Muscle of back (tissue), 11 donors: Measurements from ENCODE around the gene CPNE1. TPM values are rescaled to one million over a fixed set of nuclear protein-coding genes. Genes with fewer than 3 reads are reported as not detected.

Experiments used
- DNase-seq, 3 donors: peaks; one replicate each; pipeline versions ENCODE4 v3.0.0 to v3.0.0-alpha.2; 2013
- polyA plus RNA-seq, 10 donors: library from polyadenylated mRNA; unstranded; fragments of 120-200 nt; gene quantifications; one replicate each; pipeline ENCODE4 v1.2.1, GENCODE V29; 2013; ENCODE audit not compliant: insufficient read length in 10 of 10

CPNE1 gene
- polyA plus RNA-seq, 10 donors, result 82.4 to 165 (median 131) TPM

- DNase-seq, result no peak
Observed at GRCh38 chr20:35621560-35621946, 43.1 kb downstream of the CPNE1 start.

GRCh38 chr20:35620818-35621559 lies 43.7 kb downstream of the CPNE1 start:
- DNase-seq, result no peak

GRCh38 chr20:35619196-35620095 lies 45.3 kb downstream of the CPNE1 start:
- DNase-seq, result peak; percentile 76 to 96 (median 88)

GRCh38 chr20:35618263-35619131 lies 46.2 kb downstream of the CPNE1 start:
- peak in 1 of 3 donors; percentile 66 for DNase-seq

GRCh38 chr20:35617397-35618262 lies 47.1 kb downstream of the CPNE1 start:
- DNase-seq, result peak; percentile 59 to 94 (median 72)

GRCh38 chr20:35616465-35617396 lies 48.0 kb downstream of the CPNE1 start:
- peak; percentile 72 to 95 (median 74) for DNase-seq

GRCh38 chr20:35615667-35616464 lies 48.8 kb downstream of the CPNE1 start, which contains the start of gene SPAG4:
Gene SPAG4, plus strand, starts transcription at chr20:35615829. Its CDS starts 175 bp downstream, at chr20:35616004.
- peak; percentile 92 to 99 (median 96) for DNase-seq

GRCh38 chr20:35611482-35611881 lies 53.2 kb downstream of the CPNE1 start:
- no peak for DNase-seq

- no peak for DNase-seq
Observed at GRCh38 chr20:35610833-35611427, 53.8 kb downstream of the CPNE1 start.

- no peak for DNase-seq
Observed at GRCh38 chr20:35607003-35607735, 57.5 kb downstream of the CPNE1 start.

- DNase-seq, result no peak
Observed at GRCh38 chr20:35606127-35606526, 58.6 kb downstream of the CPNE1 start.

- peak in 1 of 3 donors; percentile 23 for DNase-seq
Observed at GRCh38 chr20:35604449-35604747, 60.3 kb downstream of the CPNE1 start.

- DNase-seq, result no peak
Observed at GRCh38 chr20:35603695-35604448, 60.8 kb downstream of the CPNE1 start.

- DNase-seq, result no peak
Observed at GRCh38 chr20:35602851-35603495, 61.7 kb downstream of the CPNE1 start.

GRCh38 chr20:35601990-35602389 lies 62.7 kb downstream of the CPNE1 start:
- DNase-seq, result peak in 1 of 3 donors; percentile 15
